ENCODE measurements around the gene CACNA2D2.

CACNA2D2 gene

GRCh38 chr3:50388720-50389413, 114.6 kb downstream of the CACNA2D2 start:
- DNase-seq: no peak

GRCh38 chr3:50388016-50388719, 115.3 kb downstream of the CACNA2D2 start:
- DNase-seq: no peak

- DNase-seq: no peak
These were observed 117.7 kb downstream of the CACNA2D2 start for GRCh38 chr3:50385754-50386153.

- DNase-seq: no peak
These were observed 119.7 kb downstream of the CACNA2D2 start for GRCh38 chr3:50383750-50384149.

GRCh38 chr3:50382722-50383121, 120.7 kb downstream of the CACNA2D2 start:
- no peak for DNase-seq

- peak; percentile 37 for DNase-seq
These were observed 122.1 kb downstream of the CACNA2D2 start for GRCh38 chr3:50381383-50381782.

- DNase-seq: no peak
These were observed 122.9 kb downstream of the CACNA2D2 start for GRCh38 chr3:50380405-50381085.

- DNase-seq: no peak
These were observed 124.7 kb downstream of the CACNA2D2 start for GRCh38 chr3:50378757-50379156.

- DNase-seq: no peak
These were observed 125.4 kb downstream of the CACNA2D2 start for GRCh38 chr3:50378024-50378423.

- DNase-seq: no peak
These were observed 128.0 kb downstream of the CACNA2D2 start for GRCh38 chr3:50375258-50375931.

- no peak for DNase-seq
These were observed 128.8 kb downstream of the CACNA2D2 start for GRCh38 chr3:50374363-50375257.

- DNase-seq: no peak
These were observed 130.0 kb downstream of the CACNA2D2 start for GRCh38 chr3:50373146-50374051.

GRCh38 chr3:50372349-50372748, 131.1 kb downstream of the CACNA2D2 start:
- DNase-seq: no peak

- no peak for DNase-seq
These were observed 132.2 kb downstream of the CACNA2D2 start for GRCh38 chr3:50371133-50371685.

- DNase-seq: no peak
These were observed 132.8 kb downstream of the CACNA2D2 start for GRCh38 chr3:50370594-50370993.

GRCh38 chr3:50369012-50369670, 134.3 kb downstream of the CACNA2D2 start:
- no peak for DNase-seq

- DNase-seq: no peak
These were observed 137.6 kb downstream of the CACNA2D2 start for GRCh38 chr3:50365842-50366220.

GRCh38 chr3:50365080-50365841, 138.2 kb downstream of the CACNA2D2 start:
- DNase-seq: no peak

- DNase-seq: no peak
These were observed 138.8 kb downstream of the CACNA2D2 start for GRCh38 chr3:50364573-50365079.
